ENCODE results near the gene ZNF668. TPM values are rescaled to one million over a fixed set of nuclear protein-coding genes. Genes with fewer than 3 reads are reported as not detected.

Gene ZNF668
- total and polyA plus RNA-seq, 2 of the 8 experiments (the other 6 are each of a cell fraction or from before 2014, with no cell fraction given) = 14.0 to 14.3 TPM

GRCh38 chr16:31074814-31075183 is 759 bp upstream of the ZNF668 start:
- WGBS, 2 experiments (ENCODE audit: extremely low coverage in 1 of 2, insufficient coverage in 1 of 2, insufficient read length in 1 of 2, insufficient replicate concordance in 2 of 2, low coverage in 1 of 2, low lambda C conversion rate in 2 of 2, missing lambda C conversion rate in 1 of 2) = 4% methylated on average over 7 of the region's 7 CpGs; no CpG with 5 or more reads in 1 of the 2 experiments
- peaks cover 5 to 31% (median 23%) of the 10 kb centered on the region in 4 experiments; a peak in 7 of 8 replicates for H3K36me3 ChIP-seq (ENCODE audit: control insufficient read depth in 2 of 4, insufficient read depth in 4 of 4, low read length in 3 of 4)
- peaks cover 7% of the 10 kb centered on the region; the same call in 1 of the 2 replicates for H3K23me2 ChIP-seq (ENCODE audit: low read depth, low read length)
- no peak overlapping the region for H2BK15ac ChIP-seq (ENCODE audit: low read length)
- no peak overlapping the region for H4K5ac ChIP-seq (ENCODE audit: insufficient read length, low read depth, low read length)
- H3K27ac ChIP-seq (ENCODE audit: low read depth, low read length) = peak overlapping the region; percentile 82
- peak overlapping the region; percentile 89 to 98 (median 90) for H3K4me3 ChIP-seq (ENCODE audit: extremely low read depth in 1 of 4, insufficient read depth in 2 of 4, low read depth in 3 of 4, low read length in 4 of 4)
- H2BK20ac ChIP-seq (ENCODE audit: low read length) = no peak overlapping the region
- FAIRE-seq (no peak), DNase-seq (ENCODE audit: low read depth in 1 of 2, low spot score in 2 of 2) (no peak)
- peak overlapping the region; percentile 88 to 96 for H3K4me2 ChIP-seq (ENCODE audit: insufficient read depth in 1 of 2, low read depth in 2 of 2, low read length in 2 of 2)
- H3K27me3 ChIP-seq (replicated peaks in 1 of 4; ENCODE audit: control insufficient read depth in 3 of 4, extremely low read depth in 1 of 4, insufficient read depth in 3 of 4, low read length in 3 of 4) = no peaks in the 10 kb centered on the region
- H3K9me3 ChIP-seq (ENCODE audit: insufficient read depth in 2 of 2, low read depth in 1 of 2, low read length in 1 of 2) = no peaks in the 10 kb centered on the region
- no peak overlapping the region for H3K18ac ChIP-seq (ENCODE audit: extremely low read depth, low read length)
- no peak overlapping the region for H3K14ac ChIP-seq (ENCODE audit: insufficient read length)
- CTCF ChIA-PET (ENCODE audit: partially characterized antibody) = interaction anchor here (1.4 to 2.6 kb wide), 3 partner anchors 21 to 90 kb away, joined by 3 to 17 read pairs (median 7); partner anchors contain the start of gene HSD3B7
- peaks cover 2 to 25% of the 10 kb centered on the region in 2 experiments for H4K20me1 ChIP-seq (replicated peaks in 1 of 2; ENCODE audit: control insufficient read depth in 1 of 2, insufficient read depth in 2 of 2, low read length in 2 of 2)
- H3K56ac ChIP-seq (replicated peaks; ENCODE audit: insufficient read length, low read depth, low read length) = no peak overlapping the region
- peak overlapping the region; percentile 39 for H3K4ac ChIP-seq (replicated peaks; ENCODE audit: insufficient read length, low read depth, low read length)
- no peak overlapping the region for H2AK5ac ChIP-seq (ENCODE audit: low read depth, low read length)
- no peak overlapping the region for H3K23ac ChIP-seq (ENCODE audit: insufficient read length)
- H3K4me1 ChIP-seq (replicated peaks in 1 of 4; ENCODE audit: control insufficient read depth in 3 of 4, insufficient read depth in 4 of 4, low read length in 3 of 4) = peaks cover 0 to 1% (median 0%) of the 10 kb centered on the region in 4 experiments; a peak in 2 of 7 replicates
- no peak overlapping the region for H4K91ac ChIP-seq (replicated peaks; ENCODE audit: insufficient read length, low read length)
- H4K8ac ChIP-seq (ENCODE audit: extremely low read depth, insufficient read depth, low read length) = no peak overlapping the region
- peaks cover 13 to 58% of the 10 kb centered on the region in 2 experiments for H3K79me2 ChIP-seq (ENCODE audit: control insufficient read depth in 1 of 2, insufficient read depth in 2 of 2, low read length in 2 of 2)
- no peak overlapping the region for H2AFZ ChIP-seq (ENCODE audit: low read length)
- peak overlapping the region; percentile 12 to 92 (median 82) for H3K9ac ChIP-seq (replicated peaks in 1 of 4; ENCODE audit: extremely low read depth in 1 of 4, low read depth in 3 of 4, low read length in 3 of 4)
- peaks cover 7% of the 10 kb centered on the region; the same call in 1 of the 2 replicates for H3K79me1 ChIP-seq (ENCODE audit: low read depth, low read length)
- no peak overlapping the region for H2BK120ac ChIP-seq (replicated peaks; ENCODE audit: low read depth, low read length)
- POLR2A ChIA-PET (ENCODE audit: partially characterized antibody) = interaction anchor here (0.9 to 4.9 kb wide), 19 partner anchors 10 to 119 kb away, joined by 3 to 34 read pairs (median 4); partner anchors contain the start of genes FUS, HSD3B7, KAT8 and PRSS8
- no peak overlapping the region for H2BK12ac ChIP-seq (ENCODE audit: low read depth, low read length)
- H2BK5ac ChIP-seq (ENCODE audit: low read depth, low read length) = no peak overlapping the region
- TF ChIP-seq CTCF (IDR thresholded peaks at IDR 0.05; ENCODE audit: control extremely low read depth in 1 of 3, insufficient read depth in 1 of 3, low read depth in 1 of 3, low read length in 3 of 3) (peak in 1 of 3 experiments; percentile 20; a peak in 1 of 4 replicates), CREB1 (IDR thresholded peaks at IDR 0.05) (no peak), SAP30 (IDR thresholded peaks at IDR 0.05; ENCODE audit: insufficient read depth, insufficient replicate concordance, low read length) (peak; percentile 44), USF2 (IDR thresholded peaks at IDR 0.05; ENCODE audit: low read length) (no peak), TAF7 (optimal IDR thresholded peaks at IDR 0.05; ENCODE audit: borderline replicate concordance, low read depth, low read length) (no peak), HDAC6 (IDR thresholded peaks at IDR 0.05; ENCODE audit: low read depth, low read length) (no peak), GABPA (IDR thresholded peaks at IDR 0.05; ENCODE audit: borderline replicate concordance, insufficient read depth, low read length) (no peak), SP1 (IDR thresholded peaks at IDR 0.05; ENCODE audit: low read depth, low read length) (no peak), POLR2AphosphoS5 (IDR thresholded peaks at IDR 0.05; ENCODE audit: low read depth, low read length) (peak; percentile 21; the same call in 1 of the 2 replicates), KDM5A (IDR thresholded peaks at IDR 0.05; ENCODE audit: low read length) (no peak)
